HL-60 (cell line): Measurements from ENCODE around the gene MAGI3.

Experiments used
- CTCF ChIP-seq: IDR thresholded peaks from one replicate; pipeline ENCODE4 v1.5.1; 2011; ENCODE audit warnings: low read length, control low read depth, inconsistent platforms; ENCODE audit not compliant: insufficient read depth
- POLR2AphosphoS5 ChIP-seq: IDR thresholded peaks from 2 replicates; pipeline ENCODE4 v1.6.1; 2012; ENCODE audit warnings: low read depth

- TF ChIP-seq POLR2AphosphoS5, result no peak
- no peak for TF ChIP-seq CTCF
Measured at GRCh38 chr1:113479713-113480676, 89.7 kb downstream of the MAGI3 start.
